ENCODE results near the gene EWSR1.
"Not testable (repeated sequence)": the region's sequence is repeated elsewhere in the genome, so short reads cannot be mapped to it uniquely, and the experiment has no call there.

The EWSR1 gene

GRCh38 chr22:29247891-29248290 lies 20.2 kb upstream of the EWSR1 start:
- not testable (repeated sequence) for DNase-seq

GRCh38 chr22:29251265-29251664 lies 16.8 kb upstream of the EWSR1 start:
- no peak for DNase-seq

- no peak for DNase-seq
These were observed 15.8 kb upstream of the EWSR1 start for GRCh38 chr22:29251981-29252911.

- DNase-seq: no peak
These were observed 14.3 kb upstream of the EWSR1 start for GRCh38 chr22:29253561-29254285.

- no peak for DNase-seq
These were observed 13.8 kb upstream of the EWSR1 start for GRCh38 chr22:29254286-29254660.

GRCh38 chr22:29255064-29255621 lies 12.9 kb upstream of the EWSR1 start:
- no peak for DNase-seq

- no peak for DNase-seq
These were observed 11.3 kb upstream of the EWSR1 start for GRCh38 chr22:29256606-29257325.

GRCh38 chr22:29257751-29258181 lies 10.3 kb upstream of the EWSR1 start:
- no peak for DNase-seq

GRCh38 chr22:29258407-29259252 lies 9.4 kb upstream of the EWSR1 start:
- DNase-seq: no peak

- no peak for DNase-seq
These were observed 8.7 kb upstream of the EWSR1 start for GRCh38 chr22:29259253-29259899.

GRCh38 chr22:29260031-29260560 lies 8.0 kb upstream of the EWSR1 start:
- no peak for DNase-seq

GRCh38 chr22:29260601-29261315 lies 7.3 kb upstream of the EWSR1 start:
- DNase-seq: no peak

- DNase-seq: no peak
These were observed 4.2 kb upstream of the EWSR1 start for GRCh38 chr22:29263791-29264276.

GRCh38 chr22:29265305-29265704 lies 2.8 kb upstream of the EWSR1 start:
- DNase-seq: no peak

GRCh38 chr22:29265929-29266328 lies 2.1 kb upstream of the EWSR1 start:
- DNase-seq: no peak

GRCh38 chr22:29266564-29267461 lies 1.3 kb upstream of the EWSR1 start:
- no peak for DNase-seq

GRCh38 chr22:29267462-29267857 lies 608 bp upstream of the EWSR1 start:
- DNase-seq: no peak

- peak; percentile 71 for DNase-seq
These were observed 602 bp downstream of the EWSR1 start for GRCh38 chr22:29268511-29269229.

GRCh38 chr22:29269230-29269604 lies 1.1 kb downstream of the EWSR1 start:
- no peak for DNase-seq
